Measurements from ENCODE around the gene BLOC1S1. TPM values are rescaled to one million over a fixed set of nuclear protein-coding genes. Genes with fewer than 3 reads are reported as not detected.

Gene BLOC1S1
- 70.5 and 93.6 TPM in 2 replicates for total RNA-seq

DNA sequence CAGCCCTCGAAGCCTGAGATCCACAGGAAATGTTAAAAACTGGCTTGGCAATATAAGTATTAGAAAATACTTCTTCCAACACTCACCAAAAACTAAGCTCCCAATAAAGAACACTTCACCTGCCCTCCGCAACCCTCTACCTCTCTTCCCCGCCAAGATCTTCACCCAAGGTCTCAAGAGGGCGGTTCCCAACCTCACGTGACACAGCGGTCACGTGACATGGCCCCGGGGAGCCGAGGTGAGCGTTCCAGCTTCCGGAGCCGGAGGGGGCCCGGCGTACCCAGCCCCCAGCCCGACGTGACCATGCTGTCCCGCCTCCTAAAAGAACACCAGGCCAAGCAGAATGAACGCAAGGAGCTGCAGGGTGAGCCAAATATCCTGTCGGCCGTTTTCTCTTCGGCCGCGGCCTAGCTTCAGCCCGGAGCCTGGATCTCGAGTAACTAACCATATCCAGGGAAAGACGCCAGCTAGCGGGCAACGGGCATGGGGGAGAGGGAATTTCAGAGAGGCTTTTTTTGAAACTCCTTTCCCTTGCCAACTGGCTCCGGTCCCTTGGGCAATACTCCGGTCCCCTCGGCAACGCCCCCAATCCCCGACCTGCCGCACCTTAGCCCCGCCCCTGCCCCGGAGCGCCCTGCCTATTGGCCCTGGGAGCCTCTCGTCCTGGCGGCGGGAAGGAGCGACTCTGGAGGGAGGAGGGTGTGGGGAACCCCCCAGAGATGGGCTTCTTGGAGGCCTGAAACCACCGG is at the start of gene BLOC1S1:
BLOC1S1 (plus strand) TSS at position 214 of the 749 bp plus-strand sequence; CDS start at position 220, 6 bp downstream.

GRCh38 chr12:55707841-55708694 is 7.8 kb upstream of the BLOC1S1 start, which contains the start of gene ITGA7:
ITGA7 (minus strand) TSS chr12:55707904; CDS start chr12:55707682, 222 bp downstream.

DNA sequence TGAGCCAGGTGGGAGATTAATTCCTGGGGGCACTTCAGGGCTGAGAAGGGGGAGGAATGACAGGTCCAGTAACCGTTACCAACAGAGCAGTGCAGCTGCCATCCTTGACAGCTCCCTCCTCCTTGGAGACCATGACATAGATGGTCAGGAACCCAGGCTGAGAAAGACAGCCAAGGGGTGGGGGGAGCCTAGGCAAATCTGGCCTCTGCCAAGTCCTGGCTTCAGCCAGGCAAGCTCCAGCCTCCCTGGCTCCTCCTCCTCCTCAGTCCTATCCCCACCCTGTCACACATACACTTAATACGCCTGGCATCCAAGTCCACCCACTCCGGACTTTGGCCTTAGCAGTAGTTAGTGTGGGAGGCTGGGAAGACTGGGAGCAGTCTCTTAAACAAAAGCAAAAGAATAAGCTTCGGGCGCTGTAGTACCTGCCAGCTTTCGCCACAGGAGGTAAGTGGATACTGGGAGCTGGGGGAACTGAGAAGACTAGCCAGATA is 4.3 kb downstream of the BLOC1S1 start, which contains the start of gene RDH5:
RDH5 (plus strand) TSS at position 323 of the 494 bp plus-strand sequence. CDS start 792 bp downstream, outside the sequence.

DNA sequence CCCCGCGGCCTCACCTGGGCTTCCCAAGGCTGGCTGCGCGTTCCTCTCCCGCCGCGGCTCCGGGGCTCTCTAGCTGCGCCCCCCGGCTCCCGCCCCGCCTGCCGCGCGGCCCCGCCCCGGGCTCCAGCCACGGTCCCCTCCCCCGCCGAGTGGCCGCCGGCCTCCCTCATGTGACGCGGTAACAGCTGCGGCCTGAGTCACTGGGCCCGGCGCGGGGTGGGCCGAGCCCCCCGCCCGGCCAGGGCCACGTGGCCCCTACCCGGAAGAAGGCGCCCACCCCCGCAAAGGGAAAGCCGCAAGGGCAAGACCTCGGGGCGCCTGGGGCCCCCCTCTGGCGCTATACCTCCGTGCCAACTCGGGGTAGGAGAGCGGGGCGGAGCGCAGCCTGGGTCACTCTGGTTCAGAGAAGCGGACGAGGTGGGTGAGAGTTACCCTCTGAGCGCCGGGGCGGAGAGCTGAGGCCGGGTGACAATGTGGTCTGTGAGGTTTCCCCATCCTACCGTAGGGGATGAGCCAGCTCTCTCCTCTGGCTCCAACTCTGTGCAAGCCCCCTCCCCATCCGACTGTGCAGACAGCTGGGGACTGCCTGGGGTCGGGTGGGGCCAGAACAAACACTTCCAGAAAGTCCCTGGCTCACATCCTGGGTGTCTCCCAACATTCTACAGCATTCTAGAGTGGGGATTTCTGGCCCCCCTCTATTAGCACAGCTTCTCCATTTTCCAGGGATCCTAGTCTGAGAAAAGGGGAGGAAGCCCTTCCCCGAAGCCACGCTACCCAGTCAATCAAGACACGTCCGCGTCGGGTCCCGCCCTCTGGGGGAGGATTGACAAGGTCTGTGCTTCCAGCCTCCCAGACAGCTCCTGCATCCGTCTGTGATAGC is 13.3 kb downstream of the BLOC1S1 start, which contains the start of gene CD63:
CD63 (minus strand) TSS at position 71 of the 880 bp plus-strand sequence. CDS start 668 bp downstream, outside the sequence.

GRCh38 chr12:55742719-55743405 is 27.0 kb downstream of the BLOC1S1 start, which contains the start of gene GDF11:
GDF11 (plus strand) TSS chr12:55743122; CDS start chr12:55743317, 195 bp downstream.

Other genes with a start within 250 kb of the BLOC1S1 start
- gene OR6C70, start 245.9 kb upstream of the BLOC1S1 start, total RNA-seq: not detected in 2 replicates
- gene OR6C68, start 223.7 kb upstream of the BLOC1S1 start, total RNA-seq: not detected in 2 replicates
- not detected in 2 replicates for gene OR6C4, start 166.4 kb upstream of the BLOC1S1 start, total RNA-seq
- gene OR2AP1, start 143.6 kb upstream of the BLOC1S1 start, total RNA-seq: not detected in 2 replicates
- gene OR10P1, start 79.2 kb upstream of the BLOC1S1 start, total RNA-seq: not detected in 2 replicates
- 0.32 and 1.7 TPM in 2 replicates for gene ITGA7, start 8.1 kb upstream of the BLOC1S1 start, total RNA-seq
- gene RDH5, start 4.3 kb downstream of the BLOC1S1 start, total RNA-seq: under 0.01 and 2.0 TPM in 2 replicates
- 947 and 1,474 TPM in 2 replicates for gene CD63, start 13.0 kb downstream of the BLOC1S1 start, total RNA-seq
- 1.5 and 4.2 TPM in 2 replicates for gene GDF11, start 27.1 kb downstream of the BLOC1S1 start, total RNA-seq
- 124 and 176 TPM in 2 replicates for gene SARNP, start 101.7 kb downstream of the BLOC1S1 start, total RNA-seq
- 21.4 and 31.8 TPM in 2 replicates for gene ORMDL2, start 102.0 kb downstream of the BLOC1S1 start, total RNA-seq
- gene DNAJC14, start 113.5 kb downstream of the BLOC1S1 start, total RNA-seq: 54.9 and 61.7 TPM in 2 replicates
- gene MMP19, start 126.9 kb downstream of the BLOC1S1 start, total RNA-seq: 0.30 and 0.32 TPM in 2 replicates
- 29.9 and 43.5 TPM in 2 replicates for gene PYM1, start 211.8 kb downstream of the BLOC1S1 start, total RNA-seq
- 41.6 and 43.5 TPM in 2 replicates for gene DGKA, start 215.1 kb downstream of the BLOC1S1 start, total RNA-seq
- gene PMEL, start 250.0 kb downstream of the BLOC1S1 start, total RNA-seq: 0.65 and 1.8 TPM in 2 replicates